MM.1S (cell line): ENCODE results near the gene LMF1.

Experiments used
- CTCF ChIP-seq: fragments of 300-600 bp; sonication (generic); IDR thresholded peaks from 2 replicates; pipeline ENCODE4 v1.5.1; 2016; ENCODE audit warnings: antibody characterized with exemption, low read length, mixed read lengths
- EZH2 ChIP-seq: fragments of 300-600 bp; sonication (generic); optimal IDR thresholded peaks from 2 replicates; pipeline ENCODE3; 2017; ENCODE audit warnings: low read depth, mild to moderate bottlenecking, antibody characterized with exemption, low read length, mixed read lengths
- EZH2phosphoT487 ChIP-seq: fragments of 300-600 bp; sonication (generic); IDR thresholded peaks from 2 replicates; pipeline ENCODE4 v1.6.1; 2018; ENCODE audit warnings: antibody characterized with exemption, low read length

GRCh38 chr16:907361-907760 lies 63.4 kb downstream of the LMF1 start:
- TF ChIP-seq CTCF (no peak), EZH2 (no peak), EZH2phosphoT487 (no peak)
